ENCODE measurements around the gene RGS3. TPM values are rescaled to one million over a fixed set of nuclear protein-coding genes. Genes with fewer than 3 reads are reported as not detected.

Gene RGS3
- polyA plus RNA-seq, 1 of the 3 experiments (the other 2 are of a cell fraction), result 50.6 TPM

DNA sequence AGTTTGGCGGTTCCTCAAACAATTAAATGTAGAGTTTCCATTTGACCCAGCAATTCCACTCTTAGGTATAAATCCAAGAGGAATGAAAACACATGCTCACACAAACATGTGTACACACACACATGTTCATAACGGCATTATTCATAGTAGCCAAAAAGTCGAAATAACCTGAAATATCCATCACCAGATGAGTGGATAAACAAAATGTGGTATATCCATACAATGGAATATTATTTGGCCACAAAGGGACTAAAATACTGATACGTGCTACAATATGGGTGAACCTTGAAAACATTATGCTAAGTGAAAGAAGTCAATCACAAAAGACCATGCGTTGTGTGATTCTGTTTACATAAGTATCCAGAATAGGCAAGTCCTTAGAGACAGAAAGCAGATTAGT is 8.7 kb downstream of the RGS3 start:
- ChIA-PET POLR2A (no interaction called here), CTCF (interaction anchor here (1.5 kb wide), 1 partner anchor 183 kb away, joined by 6 read pairs; no protein-coding TSS in a partner anchor)
- Histone ChIP-seq H3K4me2 (no peak overlapping the region), H3K4me1 (ENCODE audit: control insufficient read depth in 1 of 2, insufficient read depth in 2 of 2, low read depth in 1 of 2, low read length in 1 of 2) (peaks cover 0 to 28% of the 10 kb centered on the region in 2 experiments; a peak in 2 of 4 replicates), H2AFZ (ENCODE audit: low read depth) (no peak overlapping the region), H3K9ac (no peak overlapping the region), H3K27ac (ENCODE audit: low read depth in 2 of 2, low read length in 1 of 2) (no peak overlapping the region), H4K20me1 (ENCODE audit: insufficient read depth) (no peaks in the 10 kb centered on the region), H3F3A (replicated peaks; ENCODE audit: insufficient read depth) (no peaks in the 10 kb centered on the region), H3K4me3 (ENCODE audit: low read depth in 2 of 2, low read length in 1 of 2) (no peak overlapping the region), H3K36me3 (replicated peaks in 1 of 2; ENCODE audit: control insufficient read depth in 1 of 2, insufficient read depth in 2 of 2, low read length in 1 of 2) (no peaks in the 10 kb centered on the region), H3K9me2 (no peaks in the 10 kb centered on the region), H3K79me2 (ENCODE audit: insufficient read depth) (no peaks in the 10 kb centered on the region), H3K9me3 (no peaks in the 10 kb centered on the region), H3K27me3 (ENCODE audit: insufficient read depth) (no peaks in the 10 kb centered on the region)
- TF ChIP-seq, protein P1, sequence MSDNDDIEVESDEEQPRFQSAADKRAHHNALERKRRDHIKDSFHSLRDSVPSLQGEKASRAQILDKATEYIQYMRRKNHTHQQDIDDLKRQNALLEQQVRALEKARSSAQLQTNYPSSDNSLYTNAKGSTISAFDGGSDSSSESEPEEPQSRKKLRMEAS (IDR thresholded peaks at IDR 0.05; ENCODE audit: low read depth), result no peak
- TF ChIP-seq RCOR1 (IDR thresholded peaks at IDR 0.05; ENCODE audit: low read length) (no peak), JUND (IDR thresholded peaks at IDR 0.05) (no peak), EZH2phosphoT487 (IDR thresholded peaks at IDR 0.05; ENCODE audit: borderline replicate concordance, low read depth) (no peak), RAD21 (IDR thresholded peaks at IDR 0.05; ENCODE audit: low read length) (no peak), FOSL2 (IDR thresholded peaks at IDR 0.05; ENCODE audit: borderline replicate concordance, low read depth) (no peak), TCF12 (IDR thresholded peaks at IDR 0.05) (no peak), ELF1 (IDR thresholded peaks at IDR 0.05) (no peak), GATA2 (CRISPR knock-in tag; IDR thresholded peaks at IDR 0.05) (no peak), NRF1 (IDR thresholded peaks at IDR 0.05; ENCODE audit: low read depth, low read length) (no peak), MEF2A (IDR thresholded peaks at IDR 0.05; ENCODE audit: borderline replicate concordance, low read depth) (no peak), SMC3 (IDR thresholded peaks at IDR 0.05; ENCODE audit: low read depth, low read length) (no peak)
- TF ChIP-seq, protein P2, sequence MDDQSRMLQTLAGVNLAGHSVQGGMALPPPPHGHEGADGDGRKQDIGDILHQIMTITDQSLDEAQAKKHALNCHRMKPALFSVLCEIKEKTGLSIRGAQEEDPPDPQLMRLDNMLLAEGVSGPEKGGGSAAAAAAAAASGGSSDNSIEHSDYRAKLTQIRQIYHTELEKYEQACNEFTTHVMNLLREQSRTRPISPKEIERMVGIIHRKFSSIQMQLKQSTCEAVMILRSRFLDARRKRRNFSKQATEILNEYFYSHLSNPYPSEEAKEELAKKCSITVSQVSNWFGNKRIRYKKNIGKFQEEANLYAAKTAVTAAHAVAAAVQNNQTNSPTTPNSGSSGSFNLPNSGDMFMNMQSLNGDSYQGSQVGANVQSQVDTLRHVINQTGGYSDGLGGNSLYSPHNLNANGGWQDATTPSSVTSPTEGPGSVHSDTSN (IDR thresholded peaks at IDR 0.05), result no peak
- TF ChIP-seq, protein P3, sequence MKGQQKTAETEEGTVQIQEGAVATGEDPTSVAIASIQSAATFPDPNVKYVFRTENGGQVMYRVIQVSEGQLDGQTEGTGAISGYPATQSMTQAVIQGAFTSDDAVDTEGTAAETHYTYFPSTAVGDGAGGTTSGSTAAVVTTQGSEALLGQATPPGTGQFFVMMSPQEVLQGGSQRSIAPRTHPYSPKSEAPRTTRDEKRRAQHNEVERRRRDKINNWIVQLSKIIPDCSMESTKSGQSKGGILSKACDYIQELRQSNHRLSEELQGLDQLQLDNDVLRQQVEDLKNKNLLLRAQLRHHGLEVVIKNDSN (IDR thresholded peaks at IDR 0.05; ENCODE audit: borderline replicate concordance, low read depth), result no peak
- TF ChIP-seq, protein P4, sequence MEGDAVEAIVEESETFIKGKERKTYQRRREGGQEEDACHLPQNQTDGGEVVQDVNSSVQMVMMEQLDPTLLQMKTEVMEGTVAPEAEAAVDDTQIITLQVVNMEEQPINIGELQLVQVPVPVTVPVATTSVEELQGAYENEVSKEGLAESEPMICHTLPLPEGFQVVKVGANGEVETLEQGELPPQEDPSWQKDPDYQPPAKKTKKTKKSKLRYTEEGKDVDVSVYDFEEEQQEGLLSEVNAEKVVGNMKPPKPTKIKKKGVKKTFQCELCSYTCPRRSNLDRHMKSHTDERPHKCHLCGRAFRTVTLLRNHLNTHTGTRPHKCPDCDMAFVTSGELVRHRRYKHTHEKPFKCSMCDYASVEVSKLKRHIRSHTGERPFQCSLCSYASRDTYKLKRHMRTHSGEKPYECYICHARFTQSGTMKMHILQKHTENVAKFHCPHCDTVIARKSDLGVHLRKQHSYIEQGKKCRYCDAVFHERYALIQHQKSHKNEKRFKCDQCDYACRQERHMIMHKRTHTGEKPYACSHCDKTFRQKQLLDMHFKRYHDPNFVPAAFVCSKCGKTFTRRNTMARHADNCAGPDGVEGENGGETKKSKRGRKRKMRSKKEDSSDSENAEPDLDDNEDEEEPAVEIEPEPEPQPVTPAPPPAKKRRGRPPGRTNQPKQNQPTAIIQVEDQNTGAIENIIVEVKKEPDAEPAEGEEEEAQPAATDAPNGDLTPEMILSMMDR (IDR thresholded peaks at IDR 0.05), result no peak
- TF ChIP-seq, protein P5, sequence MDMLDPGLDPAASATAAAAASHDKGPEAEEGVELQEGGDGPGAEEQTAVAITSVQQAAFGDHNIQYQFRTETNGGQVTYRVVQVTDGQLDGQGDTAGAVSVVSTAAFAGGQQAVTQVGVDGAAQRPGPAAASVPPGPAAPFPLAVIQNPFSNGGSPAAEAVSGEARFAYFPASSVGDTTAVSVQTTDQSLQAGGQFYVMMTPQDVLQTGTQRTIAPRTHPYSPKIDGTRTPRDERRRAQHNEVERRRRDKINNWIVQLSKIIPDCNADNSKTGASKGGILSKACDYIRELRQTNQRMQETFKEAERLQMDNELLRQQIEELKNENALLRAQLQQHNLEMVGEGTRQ (IDR thresholded peaks at IDR 0.05; ENCODE audit: borderline replicate concordance, low read depth, low read length), result no peak
- no peak for DNase-seq
- 91% methylated on average over 5 of the region's 5 CpGs for WGBS (ENCODE audit: low lambda C conversion rate)
